ENCODE results near the gene KISS1R. TPM values are rescaled to one million over a fixed set of nuclear protein-coding genes. Genes with fewer than 3 reads are reported as not detected.
"Not testable (repeated sequence)": the region's sequence is repeated elsewhere in the genome, so short reads cannot be mapped to it uniquely, and the experiment has no call there.

KISS1R gene
- total RNA-seq, 1 experiment from 2014 or later = not detected

DNA sequence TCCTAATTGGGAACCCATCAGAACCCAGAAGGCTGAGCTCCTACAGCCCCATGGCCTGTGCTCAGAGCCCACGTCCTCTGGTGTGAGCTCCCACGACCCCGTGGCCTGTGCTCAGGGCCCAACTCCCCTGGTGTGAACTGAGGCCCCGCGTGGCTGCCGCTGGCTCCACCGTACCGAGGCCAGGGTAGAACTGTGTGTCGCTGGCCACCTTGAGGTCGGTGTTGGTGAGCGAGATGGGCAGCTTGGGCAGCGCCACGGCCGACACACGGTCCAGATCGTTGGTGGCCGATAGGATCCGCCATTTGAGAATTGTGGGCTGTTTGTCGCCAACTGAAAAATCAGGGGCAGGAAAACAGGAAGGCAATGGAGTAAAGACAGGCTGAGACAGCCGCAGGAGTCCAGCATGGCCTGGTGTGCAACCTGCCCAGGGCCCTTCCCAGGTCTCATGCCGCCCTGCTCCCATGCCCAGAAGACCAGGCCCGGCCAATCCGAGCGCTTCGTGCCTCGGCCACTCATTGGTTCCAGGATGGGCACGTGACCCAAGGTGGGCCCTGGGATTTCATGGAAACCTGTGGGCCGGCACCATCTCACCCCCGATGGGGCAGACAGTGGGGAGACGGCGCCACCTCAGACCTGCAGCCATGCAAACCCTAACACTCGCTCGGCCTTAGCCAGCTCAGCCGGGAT lies 35.6 kb upstream of the KISS1R start:
- no peak for DNase-seq (ENCODE audit: low spot score)

DNA sequence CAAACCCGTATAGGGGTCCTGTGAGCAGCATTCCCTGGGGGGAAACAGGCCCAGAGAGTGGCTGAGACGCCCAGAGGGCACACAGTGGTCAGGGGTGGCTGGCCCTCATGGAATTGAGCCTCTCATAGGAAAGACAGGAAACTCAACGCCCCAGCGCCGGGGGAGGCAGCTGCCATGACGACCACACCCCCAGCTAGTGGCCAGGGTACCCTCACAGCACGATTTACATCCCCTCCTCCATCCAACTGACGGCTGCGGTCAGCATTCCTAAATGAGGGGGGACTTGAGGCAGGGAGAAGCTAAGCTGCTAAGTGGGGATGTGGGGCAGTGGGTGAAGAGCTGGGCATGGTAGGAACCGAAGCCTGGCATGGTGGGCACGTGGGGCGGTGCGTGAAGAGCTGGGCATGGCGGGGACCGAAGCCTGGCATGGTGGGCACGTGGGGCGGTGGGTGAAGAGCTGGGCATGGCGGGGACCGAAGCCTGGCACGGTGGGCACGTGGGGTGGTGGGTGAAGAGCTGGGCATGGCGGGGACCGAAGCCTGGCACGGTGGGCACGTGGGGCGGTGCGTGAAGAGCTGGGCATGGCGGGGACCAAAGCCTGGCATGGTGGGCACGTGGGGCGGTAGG lies 34.1 kb upstream of the KISS1R start:
- DNase-seq (ENCODE audit: low spot score) = no peak

DNA sequence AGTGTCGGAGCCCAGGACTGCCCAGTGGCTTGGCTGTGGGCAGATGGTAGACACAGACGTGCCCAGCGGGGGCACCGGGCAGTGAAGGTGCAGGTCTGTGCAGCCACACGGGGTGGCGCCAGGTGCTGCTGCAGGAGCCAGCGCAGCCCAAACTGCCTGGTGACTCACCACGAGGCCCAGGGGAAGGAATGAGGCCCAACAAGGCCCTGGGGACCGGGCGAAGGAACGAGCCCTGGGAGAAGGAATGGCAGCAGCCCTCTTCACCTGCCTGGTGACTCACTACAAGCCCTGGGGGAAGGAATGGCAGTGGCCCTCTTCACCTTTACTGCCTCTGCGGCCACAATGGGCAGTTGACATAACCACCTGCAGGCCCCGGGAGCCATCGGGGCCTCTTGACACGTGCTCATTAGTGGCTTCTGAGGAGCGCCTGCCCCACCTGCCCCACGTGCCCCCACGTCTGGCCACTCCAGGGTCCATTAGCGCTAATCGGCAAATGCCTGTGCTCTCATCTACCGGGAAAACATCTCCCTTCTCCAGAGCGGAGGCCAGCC lies 33.4 kb upstream of the KISS1R start:
- no peak for DNase-seq (ENCODE audit: low spot score)

DNA sequence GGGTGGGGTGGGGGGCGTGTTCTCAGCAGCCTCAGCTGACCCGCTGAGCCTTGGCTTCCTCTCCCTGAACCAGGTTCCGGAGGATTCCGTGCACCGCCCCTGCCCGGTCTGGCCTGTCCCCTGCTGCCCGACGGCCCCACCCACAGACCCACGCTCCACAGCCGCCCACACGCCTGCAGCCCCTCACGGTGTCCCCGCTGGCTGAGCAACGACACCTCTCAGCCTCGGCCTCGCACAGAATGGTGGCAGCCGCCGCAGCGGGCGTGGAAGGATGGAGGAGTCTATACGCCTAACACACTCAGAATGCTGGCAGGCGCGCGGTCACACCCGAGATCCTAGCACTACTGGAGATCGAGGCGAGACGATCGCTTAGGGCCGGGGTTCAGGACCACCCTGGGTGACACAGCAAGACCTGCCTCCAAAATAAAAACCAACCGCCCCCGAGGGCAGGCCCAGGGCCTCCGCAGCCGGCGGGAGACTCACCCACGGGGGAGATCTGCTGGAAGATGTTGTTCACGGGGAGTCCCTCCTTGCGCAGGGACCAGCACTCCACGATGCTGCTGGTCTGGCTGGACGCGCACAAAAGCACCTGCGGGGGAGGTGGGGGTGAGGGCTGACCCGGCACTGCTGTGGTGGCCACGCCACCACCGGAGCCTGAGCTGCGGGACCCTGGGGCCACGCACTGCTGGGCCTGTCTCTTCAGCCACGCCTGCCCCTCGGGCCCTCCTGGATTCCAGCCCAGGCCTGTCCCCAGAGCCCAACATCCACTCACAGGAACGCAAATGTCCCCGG lies 32.5 kb upstream of the KISS1R start:
- no peak for DNase-seq (ENCODE audit: low spot score)

DNA sequence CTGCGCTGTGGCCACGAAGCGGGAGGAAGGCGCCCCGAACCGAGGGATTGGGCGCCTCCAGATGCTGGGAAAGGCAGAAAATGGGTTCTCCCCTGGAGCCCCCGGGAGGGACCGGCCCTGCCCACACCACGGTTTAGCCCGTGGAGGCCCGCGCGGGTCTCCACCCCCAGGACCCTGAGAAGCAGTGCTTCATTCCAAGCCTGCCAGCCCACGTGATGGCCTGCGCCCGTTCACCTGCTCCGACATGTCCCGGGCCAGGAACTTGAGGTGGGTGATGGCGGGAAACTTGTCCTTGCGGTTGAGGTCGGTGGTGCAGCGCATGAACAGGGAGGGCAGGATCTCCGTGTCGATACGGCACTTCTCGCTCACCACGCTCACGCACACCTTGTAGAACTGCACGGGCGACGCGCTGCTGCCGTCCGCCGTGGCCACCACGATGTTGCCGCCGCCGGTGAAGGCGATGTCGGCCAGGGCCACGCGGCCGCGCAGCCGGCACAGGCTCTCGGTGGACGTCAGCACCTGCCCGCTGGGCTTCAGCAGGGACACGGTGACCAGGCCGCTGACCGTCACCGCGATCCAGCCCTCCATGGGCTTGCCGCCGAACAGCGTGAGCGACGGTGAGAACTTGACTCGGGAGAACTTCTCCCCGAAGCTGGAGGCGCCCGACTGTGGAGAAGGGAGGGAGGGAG lies 31.5 kb upstream of the KISS1R start:
- no peak for DNase-seq (ENCODE audit: low spot score)

DNA sequence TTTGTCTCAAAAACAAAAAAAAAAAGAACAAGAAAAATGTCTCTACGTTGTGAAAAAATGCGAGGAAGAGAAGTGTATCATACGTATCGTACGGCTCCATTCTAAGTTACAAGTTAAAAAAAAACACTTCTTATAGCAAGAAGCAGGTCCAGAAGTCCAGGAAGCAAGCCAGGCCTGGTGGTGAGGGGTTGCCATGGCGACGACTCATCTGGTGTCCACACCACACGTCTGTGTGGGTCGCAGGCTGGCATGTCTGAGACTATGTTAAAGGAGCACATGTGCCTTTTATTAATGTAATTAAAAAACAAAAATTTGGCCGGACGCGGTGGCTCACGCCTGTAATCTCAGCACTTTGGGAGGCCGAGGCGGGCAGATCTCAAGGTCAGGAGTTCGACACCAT lies 30.1 kb upstream of the KISS1R start:
- DNase-seq (ENCODE audit: low spot score) = no peak

DNA sequence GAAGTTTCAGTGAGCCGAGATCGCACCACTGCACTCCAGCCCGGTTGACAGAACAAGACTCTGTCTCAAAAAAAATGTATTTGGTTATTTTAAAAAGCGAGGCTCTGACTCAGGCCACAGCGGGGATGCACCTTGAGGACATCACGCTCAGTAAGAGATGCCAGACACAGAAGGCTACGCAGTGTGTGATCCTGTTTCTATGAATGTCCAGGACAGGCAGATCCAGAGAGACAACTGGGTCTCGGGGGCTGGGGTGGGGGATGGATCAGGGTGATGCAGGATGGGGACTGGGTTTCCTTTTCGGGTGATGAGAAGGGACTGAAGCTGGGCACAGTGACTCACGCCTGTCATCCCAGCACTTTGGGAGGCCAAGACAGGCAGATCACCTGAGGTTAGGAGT lies 29.5 kb upstream of the KISS1R start:
- no peak for DNase-seq (ENCODE audit: low spot score)

DNA sequence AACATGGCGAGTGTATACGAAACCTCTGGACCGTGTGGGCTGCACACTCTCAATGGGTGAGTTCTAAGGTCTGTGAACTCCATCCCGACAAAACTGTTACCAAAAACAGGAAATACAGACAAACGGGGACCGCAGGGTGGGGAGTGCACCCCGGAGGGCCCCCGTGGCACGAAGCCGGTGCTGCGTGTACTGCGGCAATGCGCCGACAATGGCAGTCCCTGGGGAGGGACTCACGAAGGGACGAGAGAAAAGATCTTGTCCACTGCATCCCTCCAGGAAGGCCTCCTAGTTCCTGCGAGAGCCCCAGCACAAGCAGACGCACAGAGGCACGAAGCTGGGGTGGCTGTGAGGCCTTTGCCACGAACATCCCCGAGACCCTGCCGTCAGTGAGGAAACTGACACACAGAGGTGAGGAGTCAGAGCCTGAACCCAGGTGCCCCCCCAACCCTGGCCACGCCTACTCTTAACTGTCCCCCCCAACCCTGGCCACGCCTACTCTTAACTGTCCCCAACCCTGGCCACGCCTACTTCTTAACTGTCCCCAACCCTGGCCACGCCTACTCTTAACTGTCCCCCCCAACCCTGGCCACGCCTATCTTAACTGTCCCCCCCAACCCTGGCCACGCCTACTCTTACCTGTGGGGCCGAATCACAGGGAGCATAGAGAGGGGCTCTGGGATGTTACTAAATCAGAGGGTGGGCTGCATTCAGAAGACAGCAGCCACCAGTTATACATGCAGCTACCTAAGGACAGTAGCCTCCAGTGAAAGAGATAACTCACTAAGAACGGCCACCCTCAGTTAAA lies 28.4 kb upstream of the KISS1R start:
- no peak for DNase-seq (ENCODE audit: low spot score)

DNA sequence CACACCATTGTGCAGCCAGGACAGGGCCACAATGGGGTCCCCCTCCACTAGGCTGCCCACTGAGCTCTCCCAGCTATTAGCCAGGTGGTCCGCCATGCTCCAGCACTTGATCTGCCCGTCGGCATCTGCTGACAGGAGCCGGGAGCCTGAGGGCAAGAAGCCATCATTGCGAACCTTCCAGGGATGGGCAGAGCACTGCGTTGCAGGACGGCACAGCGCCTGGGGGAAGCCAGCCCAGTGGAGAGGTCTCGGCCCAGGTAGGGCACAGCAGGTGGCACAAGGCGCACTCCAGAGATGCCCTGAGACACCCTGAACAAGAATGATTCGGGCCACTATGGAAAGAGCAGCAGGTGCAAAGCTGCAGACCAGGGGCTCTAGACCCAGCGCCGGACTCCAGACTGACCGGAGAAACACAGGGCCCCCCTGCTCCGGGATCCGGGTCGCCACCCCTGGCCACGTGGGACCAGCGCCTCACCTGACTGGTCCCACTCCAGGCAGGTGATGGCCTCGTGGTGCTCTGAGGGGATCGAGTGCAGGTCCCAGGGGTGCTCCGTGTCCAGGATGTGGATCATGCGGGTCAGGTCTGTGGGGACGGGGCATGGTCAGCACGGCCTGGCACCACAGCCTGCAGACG lies 27.4 kb upstream of the KISS1R start:
- no peak for DNase-seq (ENCODE audit: low spot score)

DNA sequence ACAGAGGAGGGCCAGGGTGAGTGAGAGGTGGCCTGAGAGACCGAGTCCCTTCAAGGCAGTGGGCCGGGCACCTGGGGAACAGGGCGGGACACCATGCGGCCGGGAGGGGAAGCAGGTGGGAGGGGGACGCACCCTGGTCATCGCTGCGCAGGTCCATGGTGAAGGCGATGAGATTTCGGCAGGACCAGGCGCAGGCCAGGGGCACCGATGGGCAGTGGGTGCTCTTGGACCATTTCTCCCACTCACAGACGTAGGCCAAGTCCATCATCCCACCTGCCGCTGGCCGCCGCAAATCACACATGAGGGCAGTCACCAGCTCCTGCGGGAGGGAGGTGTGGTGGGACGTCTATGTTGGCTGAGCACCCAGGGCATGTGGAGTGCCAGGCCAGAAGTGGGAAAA lies 26.3 kb upstream of the KISS1R start:
- no peak for DNase-seq (ENCODE audit: low spot score)

DNA sequence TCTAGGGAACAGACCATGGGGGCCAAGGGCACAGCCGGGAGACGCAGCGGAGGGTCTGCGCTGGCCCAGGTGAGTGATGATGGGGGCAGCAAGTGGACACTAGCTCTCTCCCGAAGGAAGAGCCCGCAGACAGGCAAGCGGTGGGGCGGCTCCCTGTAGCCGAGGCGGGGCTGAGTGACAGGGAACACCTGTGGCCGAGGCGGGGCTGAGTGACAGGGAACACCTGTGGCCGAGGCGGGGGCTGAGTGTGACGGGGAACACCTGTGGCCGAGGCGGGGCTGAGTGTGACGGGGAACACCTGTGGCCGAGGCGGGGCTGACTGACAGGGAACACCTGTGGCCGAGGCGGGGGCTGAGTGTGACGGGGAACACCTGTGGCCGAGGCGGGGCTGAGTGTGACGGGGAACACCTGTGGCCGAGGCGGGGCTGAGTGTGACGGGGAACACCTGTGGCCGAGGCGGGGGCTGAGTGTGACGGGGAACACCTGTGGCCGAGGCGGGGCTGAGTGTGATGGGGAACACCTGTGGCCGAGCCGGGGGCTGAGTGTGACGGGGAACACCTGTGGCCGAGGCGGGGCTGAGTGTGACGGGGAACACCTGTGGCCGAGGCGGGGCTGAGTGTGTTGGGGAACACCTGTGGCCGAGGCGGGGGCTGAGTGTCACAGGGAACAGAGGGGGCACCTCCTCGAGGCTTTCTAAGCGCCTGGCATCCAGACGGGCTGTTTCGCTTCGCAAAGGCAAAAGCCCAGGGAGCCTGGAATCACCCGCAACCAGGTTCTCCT lies 25.5 kb upstream of the KISS1R start:
- DNase-seq (ENCODE audit: low spot score) = not testable (repeated sequence)

DNA sequence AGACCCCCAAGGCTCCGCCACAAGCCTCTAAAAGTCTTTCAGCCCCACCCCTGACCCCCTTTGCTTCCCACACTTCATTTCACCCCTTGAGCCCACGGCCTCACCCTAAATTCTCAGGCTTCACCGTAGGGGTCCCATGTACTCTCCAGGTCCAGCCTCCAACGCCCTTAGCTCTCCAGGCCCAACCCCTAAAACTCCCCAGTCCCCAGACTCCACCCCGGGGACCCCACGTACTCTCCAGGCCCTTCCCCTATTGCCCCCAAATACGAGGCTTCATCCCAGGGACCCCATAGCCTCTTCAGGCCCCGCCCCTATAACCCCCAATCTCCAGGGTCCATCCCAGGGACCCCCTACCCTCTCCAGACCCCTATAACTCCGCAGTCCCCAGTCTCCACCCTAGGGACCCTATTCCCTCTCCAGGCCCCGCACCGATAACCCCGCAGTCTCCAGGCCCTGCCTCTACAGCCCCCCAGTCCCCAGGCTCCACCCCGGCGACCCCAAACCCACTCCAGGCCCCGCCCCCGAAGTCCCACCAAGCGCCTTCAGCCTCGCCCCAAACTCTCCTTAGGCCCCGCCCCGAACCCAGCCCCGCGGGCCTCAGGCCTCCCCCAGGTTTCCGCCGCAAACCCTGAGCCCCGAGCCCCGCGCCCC lies 24.8 kb upstream of the KISS1R start:
- DNase-seq (ENCODE audit: low spot score) = no peak

DNA sequence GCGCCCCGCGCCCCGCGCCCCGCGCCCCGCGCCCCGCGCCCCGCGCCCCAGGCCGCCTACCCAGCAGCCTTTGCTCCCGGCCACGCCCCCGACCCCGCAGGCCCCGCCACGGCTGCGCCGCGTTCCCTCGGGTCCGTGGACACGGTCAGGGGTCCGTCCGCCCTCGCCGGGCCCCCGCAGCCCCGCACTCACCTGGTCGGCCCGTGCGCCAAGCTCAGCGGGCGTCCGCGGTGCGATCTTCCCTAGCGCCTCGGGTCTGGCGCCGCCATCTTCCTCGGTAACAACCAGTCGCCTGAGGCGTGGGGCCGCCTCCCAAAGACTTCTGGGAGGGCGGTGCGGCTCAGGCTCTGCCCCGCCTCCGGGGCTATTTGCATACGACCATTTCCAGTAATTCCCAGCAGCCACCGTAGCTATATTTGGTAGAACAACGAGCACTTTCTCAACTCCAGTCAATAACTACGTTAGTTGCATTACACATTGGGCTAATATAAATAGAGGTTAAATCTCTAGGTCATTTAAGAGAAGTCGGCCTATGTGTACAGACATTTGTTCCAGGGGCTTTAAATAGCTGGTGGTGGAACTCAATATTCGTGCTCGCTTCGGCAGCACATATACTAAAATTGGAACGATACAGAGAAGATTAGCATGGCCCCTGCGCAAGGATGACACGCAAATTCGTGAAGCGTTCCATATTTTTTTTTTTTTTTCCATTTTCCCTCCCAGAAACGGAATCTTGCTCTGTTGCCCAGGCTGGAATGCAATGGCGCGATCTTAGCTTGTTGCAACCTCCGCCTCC lies 24.0 kb upstream of the KISS1R start, which contains the start of the genes MED16 and RNU6-9:
TSS of gene MED16 (minus strand) at position 294 of the 796 bp plus-strand sequence. CDS start 2,056 bp downstream, outside the sequence.
TSS of gene RNU6-9 (plus strand) at position 591 of the 796 bp plus-strand sequence.
- peak; percentile 87 for DNase-seq (ENCODE audit: low spot score)

DNA sequence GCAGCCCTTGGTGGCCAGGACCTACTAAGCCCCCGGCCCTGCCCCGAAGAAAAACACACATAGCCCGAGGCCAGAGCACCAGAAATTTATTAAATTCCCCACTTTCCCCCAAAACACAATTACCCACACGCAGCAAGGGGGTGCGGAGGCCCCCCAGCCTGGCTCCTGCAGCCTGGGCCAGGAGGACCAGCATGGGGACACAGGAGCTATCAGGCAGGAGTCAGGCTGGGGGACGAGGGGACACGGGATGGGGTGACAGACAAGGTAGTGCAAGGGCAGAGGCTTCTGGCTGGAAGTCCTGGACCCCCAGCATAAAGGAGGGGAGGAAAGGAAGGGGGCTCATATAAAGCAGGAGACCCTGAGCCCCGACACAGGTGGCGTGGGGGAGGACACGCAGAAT lies 20.7 kb upstream of the KISS1R start:
- DNase-seq (ENCODE audit: low spot score) = no peak

DNA sequence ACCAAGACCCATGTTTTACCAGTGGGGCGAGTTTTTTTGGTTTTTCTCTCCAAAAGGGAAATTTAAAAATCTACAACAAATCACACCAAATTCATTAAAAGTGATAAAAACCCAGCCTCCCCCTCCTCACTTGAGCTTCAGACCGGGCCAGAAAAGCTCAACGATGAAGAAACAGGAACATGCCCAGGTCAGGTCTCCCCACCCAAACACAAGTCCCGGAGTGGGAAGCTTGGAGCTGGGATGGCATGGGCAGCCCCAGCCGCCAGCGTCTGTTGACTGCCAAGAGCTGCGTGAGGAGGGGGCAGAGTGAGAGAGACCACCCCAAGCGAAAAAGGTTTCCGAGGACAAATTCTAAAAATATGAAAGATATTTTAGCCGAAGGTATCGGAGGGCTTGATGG lies 20.1 kb upstream of the KISS1R start:
- no peak for DNase-seq (ENCODE audit: low spot score)

DNA sequence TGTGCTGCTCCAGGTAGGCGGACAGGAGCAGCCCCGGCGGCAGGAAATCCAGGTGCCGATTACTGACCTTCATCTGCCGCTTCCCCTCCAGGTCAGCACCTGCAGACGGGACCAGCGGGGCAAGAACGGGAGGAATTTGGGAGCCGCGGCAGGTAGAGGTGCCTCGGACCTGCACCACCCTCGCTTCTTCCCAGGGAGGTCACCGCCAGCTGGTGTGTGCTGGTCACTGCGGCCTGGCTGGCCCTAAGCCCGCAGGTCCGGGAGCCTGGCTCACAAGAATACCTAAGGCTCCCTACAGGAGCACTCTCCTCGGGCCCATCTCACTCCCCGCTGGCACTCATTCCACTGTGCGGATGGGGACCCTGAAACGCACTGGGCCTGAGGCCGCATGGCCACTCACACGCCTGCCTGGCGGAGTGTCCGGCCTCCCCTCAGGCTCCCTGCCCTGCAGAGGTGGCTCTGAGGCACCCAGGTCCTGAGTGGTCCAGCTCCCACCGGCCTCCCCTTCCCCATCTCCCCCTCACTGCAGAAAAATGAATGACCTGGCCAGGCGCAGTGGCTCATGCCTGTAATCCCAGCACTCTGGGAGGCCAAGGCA lies 19.6 kb upstream of the KISS1R start:
- no peak for DNase-seq (ENCODE audit: low spot score)

DNA sequence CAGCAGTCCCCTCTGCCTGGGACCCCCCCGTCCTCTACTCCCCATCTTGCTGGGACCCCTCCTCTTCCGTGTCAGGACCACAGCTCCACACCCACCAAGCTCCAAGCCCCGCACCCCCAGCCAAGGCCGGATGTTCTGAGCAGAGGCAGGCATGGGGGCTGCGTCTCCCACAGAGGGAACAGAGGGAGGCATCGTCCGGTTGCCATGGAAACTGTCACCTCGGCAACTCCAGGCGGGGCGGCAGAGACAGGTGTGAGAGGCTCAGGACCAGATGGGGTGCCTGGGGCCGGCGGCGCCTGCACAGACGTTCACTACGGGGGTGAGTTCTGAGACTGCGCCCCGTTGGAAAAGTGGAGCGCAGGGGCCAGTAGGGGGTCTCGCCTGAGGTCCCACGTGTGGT lies 18.5 kb upstream of the KISS1R start:
- DNase-seq (ENCODE audit: low spot score) = no peak

All from H4 (cell line).